GM13976 (cell line): ENCODE data around the gene SLC6A5.

Experiments used
- DNase-seq: peaks from one replicate; pipeline ENCODE4 v3.0.0; 2012; ENCODE audit warnings: low spot score
- in situ Hi-C: fragments of 300-500 bp; cut with MboI; formaldehyde crosslinking; loops from one replicate; pipeline ENCODE4 v1.12.0; 2022; ENCODE audit warnings: low sequenced_read_pairs, mixed read lengths, inconsistent platforms; ENCODE audit not compliant: unreplicated experiment
- TF ChIP-seq, protein P1 (sequence below): IDR thresholded peaks from 2 replicates; pipeline ENCODE4 v1.5.1; 2012; ENCODE audit warnings: borderline replicate concordance, mild to moderate bottlenecking; ENCODE audit not compliant: insufficient read depth; ENCODE audit errors: extremely low read depth, missing control alignments, control extremely low read depth

The SLC6A5 gene

DNA sequence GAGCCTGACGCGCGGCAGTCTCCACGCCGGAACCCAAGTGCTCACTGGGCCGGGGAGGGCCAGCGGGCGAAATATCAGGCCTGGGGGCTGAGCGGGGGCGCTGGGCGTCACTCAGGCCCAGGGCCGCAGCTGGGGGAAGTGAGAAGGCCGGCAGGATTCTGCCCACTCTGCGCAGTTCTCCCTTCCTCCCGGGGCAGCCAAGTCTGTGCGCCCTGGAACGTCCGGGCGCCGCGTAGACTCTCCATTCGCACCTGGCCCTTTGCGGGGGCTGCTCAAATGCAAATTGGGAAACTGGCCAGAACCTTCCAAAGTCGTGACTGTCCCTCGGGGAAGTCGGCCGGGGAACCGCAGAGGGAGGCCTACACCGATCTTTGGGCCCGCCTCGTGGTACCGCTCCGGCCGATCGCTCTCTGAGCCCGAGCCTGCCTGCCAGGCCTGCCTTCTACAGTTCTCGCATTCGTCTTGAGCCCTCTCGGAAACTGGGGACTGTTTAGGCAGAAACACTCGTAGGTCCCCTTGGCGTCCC, 2.2 kb upstream of the SLC6A5 start:
- in situ Hi-C loops, result no loop called here
- DNase-seq, result no peak
- TF ChIP-seq, protein P1, sequence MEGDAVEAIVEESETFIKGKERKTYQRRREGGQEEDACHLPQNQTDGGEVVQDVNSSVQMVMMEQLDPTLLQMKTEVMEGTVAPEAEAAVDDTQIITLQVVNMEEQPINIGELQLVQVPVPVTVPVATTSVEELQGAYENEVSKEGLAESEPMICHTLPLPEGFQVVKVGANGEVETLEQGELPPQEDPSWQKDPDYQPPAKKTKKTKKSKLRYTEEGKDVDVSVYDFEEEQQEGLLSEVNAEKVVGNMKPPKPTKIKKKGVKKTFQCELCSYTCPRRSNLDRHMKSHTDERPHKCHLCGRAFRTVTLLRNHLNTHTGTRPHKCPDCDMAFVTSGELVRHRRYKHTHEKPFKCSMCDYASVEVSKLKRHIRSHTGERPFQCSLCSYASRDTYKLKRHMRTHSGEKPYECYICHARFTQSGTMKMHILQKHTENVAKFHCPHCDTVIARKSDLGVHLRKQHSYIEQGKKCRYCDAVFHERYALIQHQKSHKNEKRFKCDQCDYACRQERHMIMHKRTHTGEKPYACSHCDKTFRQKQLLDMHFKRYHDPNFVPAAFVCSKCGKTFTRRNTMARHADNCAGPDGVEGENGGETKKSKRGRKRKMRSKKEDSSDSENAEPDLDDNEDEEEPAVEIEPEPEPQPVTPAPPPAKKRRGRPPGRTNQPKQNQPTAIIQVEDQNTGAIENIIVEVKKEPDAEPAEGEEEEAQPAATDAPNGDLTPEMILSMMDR, result no peak

DNA sequence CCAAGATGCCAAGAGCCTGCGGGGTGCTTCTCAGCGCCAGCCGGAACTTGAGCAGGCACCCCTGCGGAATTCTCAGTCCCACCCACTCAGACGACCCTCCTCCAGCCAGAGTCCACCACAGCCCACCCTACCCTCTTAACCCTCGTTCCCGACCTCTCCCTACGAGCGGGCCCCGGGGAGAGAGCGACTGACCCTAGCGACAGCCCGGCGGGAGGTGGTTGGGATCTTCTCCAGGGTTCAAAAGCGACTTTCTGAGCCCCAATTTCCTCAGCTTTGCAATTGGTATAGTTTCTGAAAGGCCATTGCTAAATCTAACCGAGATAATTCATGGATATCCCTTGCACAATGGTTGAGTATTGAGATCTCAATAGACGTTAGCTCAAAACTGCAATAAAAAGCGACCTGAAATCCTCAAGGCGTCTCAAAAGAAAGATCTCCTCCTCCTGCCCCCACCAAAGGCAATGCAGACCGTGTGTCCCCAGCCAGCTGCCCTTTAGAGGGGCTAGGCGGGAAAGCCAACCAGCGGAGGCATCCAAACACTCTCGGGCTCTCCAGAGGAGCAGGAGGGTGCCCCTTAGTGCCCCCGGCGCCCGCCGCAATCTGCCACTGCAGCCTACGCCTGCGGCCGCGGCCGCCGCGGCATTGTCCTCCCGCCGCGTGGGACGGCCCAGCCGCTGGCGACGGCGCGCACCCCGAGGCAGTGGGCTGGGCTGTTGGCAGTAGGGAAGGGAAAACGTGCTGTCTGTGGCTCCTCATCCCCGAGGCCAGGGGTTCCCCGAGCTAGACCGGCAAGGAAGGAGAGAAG, 1.5 kb upstream of the SLC6A5 start:
- in situ Hi-C loops, result no loop called here
- DNase-seq, result no peak
- TF ChIP-seq, protein P1, result no peak

DNA sequence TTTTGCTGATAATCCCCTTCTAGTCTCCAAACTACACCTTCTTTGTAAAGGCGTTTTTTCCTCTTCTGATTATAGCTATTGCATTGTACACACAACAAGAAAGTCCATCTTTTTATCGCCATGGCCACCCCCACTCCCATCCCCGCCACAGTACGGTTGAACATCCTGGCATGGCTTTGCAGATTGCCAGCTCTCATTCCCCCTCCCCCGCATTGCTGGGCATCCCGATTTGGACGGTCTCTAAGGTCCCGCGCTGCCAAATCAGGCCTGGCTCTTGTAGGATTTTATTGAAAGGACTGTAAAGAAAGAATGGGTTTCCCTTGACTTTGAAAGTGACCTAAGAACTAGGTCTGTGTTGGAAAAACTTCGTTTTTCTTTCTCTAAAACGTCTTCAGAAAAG, 916 bp upstream of the SLC6A5 start:
- in situ Hi-C loops, result no loop called here
- TF ChIP-seq, protein P1, result no peak
- DNase-seq, result no peak

DNA sequence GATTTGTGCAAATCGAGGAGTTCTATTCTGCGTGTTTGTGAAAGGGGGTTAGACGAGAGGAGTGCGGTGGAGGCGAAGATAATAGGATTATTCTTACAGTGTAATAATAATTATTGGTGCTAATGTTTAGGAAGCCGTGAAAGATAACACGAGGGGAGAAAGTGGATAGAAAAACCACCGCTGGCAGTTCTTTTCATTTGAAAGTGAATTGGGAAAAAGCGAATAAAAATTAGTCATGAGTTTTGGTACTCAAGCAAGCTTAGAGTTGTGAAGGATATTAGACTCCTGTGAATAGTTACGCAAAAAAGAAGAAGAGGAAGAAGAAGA, 575 bp downstream of the SLC6A5 start:
- in situ Hi-C loops, result loop anchor here (10.0 to 25.0 kb wide), 2 partner anchors 215 to 463 kb away; partner anchors contain the start of gene PRMT3
- TF ChIP-seq, protein P1, result no peak
- no peak for DNase-seq

DNA sequence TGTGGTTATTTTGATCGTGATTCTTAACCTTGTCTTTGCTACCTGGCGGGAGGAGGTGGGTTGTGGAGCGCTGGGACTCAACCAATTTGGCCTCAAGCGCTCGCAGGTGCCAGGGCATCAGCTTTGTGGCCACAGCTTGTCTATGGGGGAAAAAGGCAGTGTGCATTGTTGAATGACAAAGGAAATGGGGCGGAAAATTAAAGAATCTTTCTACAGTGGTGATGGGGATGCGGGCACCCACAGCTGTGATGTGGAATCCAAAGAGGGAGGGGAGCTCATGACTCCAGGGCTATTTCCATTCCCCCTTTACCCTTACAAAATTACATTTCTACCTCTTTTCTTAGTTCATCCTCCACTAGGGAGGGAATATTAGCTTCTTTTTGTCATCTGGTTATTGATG, 1.1 kb downstream of the SLC6A5 start:
- DNase-seq, result no peak
- TF ChIP-seq, protein P1, result no peak
- in situ Hi-C loops, result loop anchor here (10.0 to 25.0 kb wide), 2 partner anchors 216 to 463 kb away; partner anchors contain the start of gene PRMT3

DNA sequence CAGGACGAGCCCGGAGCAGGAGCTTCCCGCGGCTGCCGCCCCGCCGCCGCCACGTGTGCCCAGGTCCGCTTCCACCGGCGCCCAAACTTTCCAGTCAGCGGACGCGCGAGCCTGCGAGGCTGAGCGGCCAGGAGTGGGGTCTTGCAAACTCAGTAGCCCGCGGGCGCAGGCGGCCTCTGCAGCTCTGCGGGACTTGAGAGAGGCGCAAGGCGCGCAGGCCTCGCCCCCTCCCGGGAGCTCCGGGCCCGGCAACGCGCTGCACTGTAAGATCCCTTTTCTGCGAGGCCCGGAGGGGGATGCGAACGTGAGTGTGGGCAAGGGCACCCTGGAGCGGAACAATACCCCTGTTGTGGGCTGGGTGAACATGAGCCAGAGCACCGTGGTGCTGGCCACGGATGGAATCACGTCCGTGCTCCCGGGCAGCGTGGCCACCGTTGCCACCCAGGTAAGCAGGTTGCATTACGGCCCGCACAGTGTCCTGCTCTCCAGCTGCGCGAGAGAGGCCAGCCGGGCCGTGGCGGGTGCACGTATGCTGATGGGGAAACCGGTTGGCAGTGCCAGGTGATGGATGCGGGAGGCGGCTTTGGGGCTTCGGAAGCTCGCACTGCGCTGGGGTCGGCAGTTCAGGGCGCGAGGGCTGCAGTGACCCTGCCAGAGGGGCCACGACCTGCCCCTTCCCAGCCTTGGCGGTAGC, 2.0 kb downstream of the SLC6A5 start:
- no peak for DNase-seq
- in situ Hi-C loops, result loop anchor here (10.0 to 25.0 kb wide), 2 partner anchors 217 to 464 kb away; partner anchors contain the start of gene PRMT3
- TF ChIP-seq, protein P1, result no peak
